ENCODE measurements around the gene SMTN. TPM values are rescaled to one million over a fixed set of nuclear protein-coding genes. Genes with fewer than 3 reads are reported as not detected.

Gene SMTN
- total and polyA plus RNA-seq, 9 of the 15 experiments (the other 6 are each of a cell fraction or from before 2014, with no cell fraction given): 2.5 to 41.1 (median 16.1) TPM

DNA sequence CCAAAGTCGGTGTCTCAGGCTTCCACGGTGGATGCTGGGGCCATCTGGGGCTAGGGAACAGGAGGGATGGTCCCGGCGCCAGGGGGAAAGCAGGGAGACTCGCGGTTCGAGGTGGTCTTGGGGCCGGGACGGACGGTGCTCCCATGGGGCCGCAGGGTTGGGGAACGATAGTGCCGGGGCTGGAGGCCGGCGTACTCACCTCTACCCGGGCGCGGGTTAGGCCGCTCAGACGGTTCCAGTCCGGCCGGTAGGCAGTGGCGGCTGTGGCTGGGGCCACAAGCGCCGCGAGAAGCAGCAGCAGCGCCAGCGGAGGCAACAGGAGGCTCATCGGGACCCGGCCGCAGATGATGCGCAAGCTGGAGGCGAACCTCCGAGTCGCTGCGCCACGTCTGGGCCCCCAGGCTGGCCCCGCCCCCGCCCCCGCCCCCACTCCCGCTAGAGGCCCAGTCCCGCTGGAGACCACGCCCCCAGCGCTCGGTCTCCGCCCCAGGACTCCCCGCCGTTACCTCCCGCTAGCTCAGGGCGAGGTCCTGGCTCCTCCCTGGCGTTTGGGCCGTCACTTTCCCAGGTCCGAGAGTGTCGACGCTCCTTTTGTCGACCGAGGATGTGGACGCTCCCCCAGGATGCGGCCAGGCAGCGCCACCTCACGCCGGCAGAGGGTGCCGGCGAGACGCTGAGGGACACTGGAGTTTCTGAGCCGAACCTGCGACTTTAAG, 26.2 kb downstream of the SMTN start, which contains the start of gene SELENOM (continued):
- TF ChIP-seq ZFPM2 (CRISPR knock-in tag; IDR thresholded peaks at IDR 0.05) (no peak), SMARCE1 (IDR thresholded peaks at IDR 0.05) (no peak), CBX5 (IDR thresholded peaks at IDR 0.05; ENCODE audit: borderline replicate concordance, low read depth) (no peak), ZNF121 (CRISPR knock-in tag; conservative IDR thresholded peaks at IDR 0.05) (no peak), PYGO2 (tag; IDR thresholded peaks at IDR 0.05) (no peak), TFAM (CRISPR knock-in tag; conservative IDR thresholded peaks at IDR 0.05) (no peak), MCM7 (IDR thresholded peaks at IDR 0.05) (no peak), PCBP1 (IDR thresholded peaks at IDR 0.05; ENCODE audit: low read depth, low read length, poor library complexity, severe bottlenecking) (peak; percentile 54), HNRNPUL1 (IDR thresholded peaks at IDR 0.05; ENCODE audit: low read length) (no peak), EGR1 (conservative IDR thresholded peaks at IDR 0.05) (peak; percentile 47), CBX8 (IDR thresholded peaks at IDR 0.05; ENCODE audit: borderline replicate concordance, extremely low read depth, low read depth, low read length, poor library complexity, severe bottlenecking) (no peak), KAT7 (CRISPR knock-in tag; IDR thresholded peaks at IDR 0.05; ENCODE audit: borderline replicate concordance) (no peak; the same call in 1 of the 2 replicates), ZNF785 (CRISPR knock-in tag; IDR thresholded peaks at IDR 0.05) (no peak), XRCC4 (IDR thresholded peaks at IDR 0.05; ENCODE audit: extremely low read depth, insufficient read depth, insufficient read length) (no peak)
- TF ChIP-seq, protein P1, sequence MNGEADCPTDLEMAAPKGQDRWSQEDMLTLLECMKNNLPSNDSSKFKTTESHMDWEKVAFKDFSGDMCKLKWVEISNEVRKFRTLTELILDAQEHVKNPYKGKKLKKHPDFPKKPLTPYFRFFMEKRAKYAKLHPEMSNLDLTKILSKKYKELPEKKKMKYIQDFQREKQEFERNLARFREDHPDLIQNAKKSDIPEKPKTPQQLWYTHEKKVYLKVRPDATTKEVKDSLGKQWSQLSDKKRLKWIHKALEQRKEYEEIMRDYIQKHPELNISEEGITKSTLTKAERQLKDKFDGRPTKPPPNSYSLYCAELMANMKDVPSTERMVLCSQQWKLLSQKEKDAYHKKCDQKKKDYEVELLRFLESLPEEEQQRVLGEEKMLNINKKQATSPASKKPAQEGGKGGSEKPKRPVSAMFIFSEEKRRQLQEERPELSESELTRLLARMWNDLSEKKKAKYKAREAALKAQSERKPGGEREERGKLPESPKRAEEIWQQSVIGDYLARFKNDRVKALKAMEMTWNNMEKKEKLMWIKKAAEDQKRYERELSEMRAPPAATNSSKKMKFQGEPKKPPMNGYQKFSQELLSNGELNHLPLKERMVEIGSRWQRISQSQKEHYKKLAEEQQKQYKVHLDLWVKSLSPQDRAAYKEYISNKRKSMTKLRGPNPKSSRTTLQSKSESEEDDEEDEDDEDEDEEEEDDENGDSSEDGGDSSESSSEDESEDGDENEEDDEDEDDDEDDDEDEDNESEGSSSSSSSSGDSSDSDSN (IDR thresholded peaks at IDR 0.05; ENCODE audit: borderline replicate concordance in 1 of 2, low read depth in 2 of 2, low read length in 2 of 2): peak in 1 of 2 experiments; percentile 15; a peak in 1 of 4 replicates
- TF ChIP-seq, protein P2, sequence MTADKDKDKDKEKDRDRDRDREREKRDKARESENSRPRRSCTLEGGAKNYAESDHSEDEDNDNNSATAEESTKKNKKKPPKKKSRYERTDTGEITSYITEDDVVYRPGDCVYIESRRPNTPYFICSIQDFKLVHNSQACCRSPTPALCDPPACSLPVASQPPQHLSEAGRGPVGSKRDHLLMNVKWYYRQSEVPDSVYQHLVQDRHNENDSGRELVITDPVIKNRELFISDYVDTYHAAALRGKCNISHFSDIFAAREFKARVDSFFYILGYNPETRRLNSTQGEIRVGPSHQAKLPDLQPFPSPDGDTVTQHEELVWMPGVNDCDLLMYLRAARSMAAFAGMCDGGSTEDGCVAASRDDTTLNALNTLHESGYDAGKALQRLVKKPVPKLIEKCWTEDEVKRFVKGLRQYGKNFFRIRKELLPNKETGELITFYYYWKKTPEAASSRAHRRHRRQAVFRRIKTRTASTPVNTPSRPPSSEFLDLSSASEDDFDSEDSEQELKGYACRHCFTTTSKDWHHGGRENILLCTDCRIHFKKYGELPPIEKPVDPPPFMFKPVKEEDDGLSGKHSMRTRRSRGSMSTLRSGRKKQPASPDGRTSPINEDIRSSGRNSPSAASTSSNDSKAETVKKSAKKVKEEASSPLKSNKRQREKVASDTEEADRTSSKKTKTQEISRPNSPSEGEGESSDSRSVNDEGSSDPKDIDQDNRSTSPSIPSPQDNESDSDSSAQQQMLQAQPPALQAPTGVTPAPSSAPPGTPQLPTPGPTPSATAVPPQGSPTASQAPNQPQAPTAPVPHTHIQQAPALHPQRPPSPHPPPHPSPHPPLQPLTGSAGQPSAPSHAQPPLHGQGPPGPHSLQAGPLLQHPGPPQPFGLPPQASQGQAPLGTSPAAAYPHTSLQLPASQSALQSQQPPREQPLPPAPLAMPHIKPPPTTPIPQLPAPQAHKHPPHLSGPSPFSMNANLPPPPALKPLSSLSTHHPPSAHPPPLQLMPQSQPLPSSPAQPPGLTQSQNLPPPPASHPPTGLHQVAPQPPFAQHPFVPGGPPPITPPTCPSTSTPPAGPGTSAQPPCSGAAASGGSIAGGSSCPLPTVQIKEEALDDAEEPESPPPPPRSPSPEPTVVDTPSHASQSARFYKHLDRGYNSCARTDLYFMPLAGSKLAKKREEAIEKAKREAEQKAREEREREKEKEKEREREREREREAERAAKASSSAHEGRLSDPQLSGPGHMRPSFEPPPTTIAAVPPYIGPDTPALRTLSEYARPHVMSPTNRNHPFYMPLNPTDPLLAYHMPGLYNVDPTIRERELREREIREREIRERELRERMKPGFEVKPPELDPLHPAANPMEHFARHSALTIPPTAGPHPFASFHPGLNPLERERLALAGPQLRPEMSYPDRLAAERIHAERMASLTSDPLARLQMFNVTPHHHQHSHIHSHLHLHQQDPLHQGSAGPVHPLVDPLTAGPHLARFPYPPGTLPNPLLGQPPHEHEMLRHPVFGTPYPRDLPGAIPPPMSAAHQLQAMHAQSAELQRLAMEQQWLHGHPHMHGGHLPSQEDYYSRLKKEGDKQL (CRISPR knock-in tag; IDR thresholded peaks at IDR 0.05; ENCODE audit: borderline replicate concordance): no peak
- TF ChIP-seq, protein P3, sequence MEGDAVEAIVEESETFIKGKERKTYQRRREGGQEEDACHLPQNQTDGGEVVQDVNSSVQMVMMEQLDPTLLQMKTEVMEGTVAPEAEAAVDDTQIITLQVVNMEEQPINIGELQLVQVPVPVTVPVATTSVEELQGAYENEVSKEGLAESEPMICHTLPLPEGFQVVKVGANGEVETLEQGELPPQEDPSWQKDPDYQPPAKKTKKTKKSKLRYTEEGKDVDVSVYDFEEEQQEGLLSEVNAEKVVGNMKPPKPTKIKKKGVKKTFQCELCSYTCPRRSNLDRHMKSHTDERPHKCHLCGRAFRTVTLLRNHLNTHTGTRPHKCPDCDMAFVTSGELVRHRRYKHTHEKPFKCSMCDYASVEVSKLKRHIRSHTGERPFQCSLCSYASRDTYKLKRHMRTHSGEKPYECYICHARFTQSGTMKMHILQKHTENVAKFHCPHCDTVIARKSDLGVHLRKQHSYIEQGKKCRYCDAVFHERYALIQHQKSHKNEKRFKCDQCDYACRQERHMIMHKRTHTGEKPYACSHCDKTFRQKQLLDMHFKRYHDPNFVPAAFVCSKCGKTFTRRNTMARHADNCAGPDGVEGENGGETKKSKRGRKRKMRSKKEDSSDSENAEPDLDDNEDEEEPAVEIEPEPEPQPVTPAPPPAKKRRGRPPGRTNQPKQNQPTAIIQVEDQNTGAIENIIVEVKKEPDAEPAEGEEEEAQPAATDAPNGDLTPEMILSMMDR (IDR thresholded peaks at IDR 0.05 in 2 of 3, conservative IDR thresholded peaks at IDR 0.05 in 1 of 3; ENCODE audit: insufficient read depth in 2 of 3, low read depth in 1 of 3, low read length in 3 of 3): peak; percentile 90 to 92 (median 90)
- TF ChIP-seq, protein P4, sequence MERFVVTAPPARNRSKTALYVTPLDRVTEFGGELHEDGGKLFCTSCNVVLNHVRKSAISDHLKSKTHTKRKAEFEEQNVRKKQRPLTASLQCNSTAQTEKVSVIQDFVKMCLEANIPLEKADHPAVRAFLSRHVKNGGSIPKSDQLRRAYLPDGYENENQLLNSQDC (CRISPR knock-in tag; IDR thresholded peaks at IDR 0.05): no peak

All from K562 (cell line).